ENCODE measurements around the gene HLA-DQB2. TPM values are rescaled to one million over a fixed set of nuclear protein-coding genes. Genes with fewer than 3 reads are reported as not detected.

The HLA-DQB2 gene
- total RNA-seq, 1 donor from 2014 or later: 1.9 TPM

- H3K27ac ChIP-seq (replicated peaks): no peak overlapping the region
- no peak for TF ChIP-seq CTCF (IDR thresholded peaks at IDR 0.05; ENCODE audit: borderline replicate concordance)
- H3K36me3 ChIP-seq: no peaks in the 10 kb centered on the region
- H3K9me3 ChIP-seq (replicated peaks): no peaks in the 10 kb centered on the region
- H3K4me3 ChIP-seq: no peak overlapping the region
- no peaks in the 10 kb centered on the region for H3K4me1 ChIP-seq
- intact Hi-C loops (cut with micrococcal nuclease): no loop called here
- H3K27me3 ChIP-seq (ENCODE audit: low read depth): peaks cover 55% of the 10 kb centered on the region
- no peak for DNase-seq
Measured at GRCh38 chr6:32716396-32716795, 46.9 kb downstream of the HLA-DQB2 start.

- no peaks in the 10 kb centered on the region for H3K4me1 ChIP-seq
- H3K27me3 ChIP-seq (ENCODE audit: low read depth): peaks cover 31% of the 10 kb centered on the region
- no peak for DNase-seq
- H3K27ac ChIP-seq (replicated peaks): no peak overlapping the region
- intact Hi-C loops (cut with micrococcal nuclease): no loop called here
- TF ChIP-seq CTCF (IDR thresholded peaks at IDR 0.05; ENCODE audit: borderline replicate concordance): no peak
- no peak overlapping the region for H3K4me3 ChIP-seq
- no peaks in the 10 kb centered on the region for H3K36me3 ChIP-seq
- no peaks in the 10 kb centered on the region for H3K9me3 ChIP-seq (replicated peaks)
Measured at GRCh38 chr6:32713241-32713640, 50.1 kb downstream of the HLA-DQB2 start.

GRCh38 chr6:32709625-32710024, 53.7 kb downstream of the HLA-DQB2 start:
- Histone ChIP-seq H3K4me1 (no peaks in the 10 kb centered on the region), H3K9me3 (replicated peaks) (no peaks in the 10 kb centered on the region), H3K27me3 (ENCODE audit: low read depth) (peaks cover 8% of the 10 kb centered on the region), H3K27ac (replicated peaks) (no peak overlapping the region), H3K4me3 (no peak overlapping the region), H3K36me3 (no peaks in the 10 kb centered on the region)
- intact Hi-C loops (cut with micrococcal nuclease): no loop called here
- no peak for TF ChIP-seq CTCF (IDR thresholded peaks at IDR 0.05; ENCODE audit: borderline replicate concordance)
- DNase-seq: no peak

Small RNA genes lying within 50 kb of the gene (microRNA-seq; reads per million reads assigned to microRNA genes)
- gene MIR3135B: not detected

Other genes with a start within 250 kb of the HLA-DQB2 start
- gene HLA-DRB5, start 233.2 kb downstream of the HLA-DQB2 start, total RNA-seq: 14.3 TPM
- gene HLA-DRB1, start 173.7 kb downstream of the HLA-DQB2 start, total RNA-seq: 26.4 TPM
- 5.4 TPM for gene HLA-DQA1, start 126.1 kb downstream of the HLA-DQB2 start, total RNA-seq
- gene HLA-DQB1, start 96.9 kb downstream of the HLA-DQB2 start, total RNA-seq: 2.0 TPM
- gene HLA-DQA2, start 22.1 kb downstream of the HLA-DQB2 start, total RNA-seq: 1.8 TPM
- gene HLA-DOB, start 53.5 kb upstream of the HLA-DQB2 start, total RNA-seq: not detected
- gene TAP2, start 75.2 kb upstream of the HLA-DQB2 start, total RNA-seq: 22.4 TPM
- 13.2 TPM for gene PSMB8, start 80.5 kb upstream of the HLA-DQB2 start, total RNA-seq
- gene TAP1, start 90.2 kb upstream of the HLA-DQB2 start, total RNA-seq: 15.5 TPM
- gene PSMB9, start 90.7 kb upstream of the HLA-DQB2 start, total RNA-seq: 13.4 TPM
- 9.1 TPM for gene HLA-DMB, start 177.5 kb upstream of the HLA-DQB2 start, total RNA-seq
- 15.8 TPM for gene HLA-DMA, start 189.6 kb upstream of the HLA-DQB2 start, total RNA-seq
- 63.4 TPM for gene BRD2, start 205.1 kb upstream of the HLA-DQB2 start, total RNA-seq
- 1.8 TPM for gene HLA-DOA, start 246.1 kb upstream of the HLA-DQB2 start, total RNA-seq